IMR-90 (cell line): ENCODE results near the gene RLN3. TPM values are rescaled to one million over a fixed set of nuclear protein-coding genes. Genes with fewer than 3 reads are reported as not detected.

Experiments used
- ATAC-seq: fragments of 200-7000 bp; cut with Tn5 transposase; 2 replicates; pipeline ENCODE4 v1.9.1; 2020; ENCODE audit warnings: low read depth, mild to moderate bottlenecking, moderate library complexity
- BruUV-seq: library from RNA; stranded (reverse); fragments of 400-500 nt; replicated peaks from 2 replicates; lab custom pipeline; 2021; lab: Mats Ljungman, UMichigan
- CTCF ChIA-PET: fragments of 300-600 bp; formaldehyde crosslinking; extraction: SDS; loops from one replicate; lab custom pipeline; 2021; ENCODE audit warnings: antibody characterized with exemption; lab: Yijun Ruan, JAX
- POLR2A ChIA-PET: fragments of 300-600 bp; sonication (Branson Sonifier 250); formaldehyde crosslinking; loops from one replicate; lab custom pipeline; 2022; ENCODE audit warnings: antibody characterized with exemption; ENCODE audit not compliant: unreplicated experiment; lab: Charles Lee
- DNase-seq: peaks from one replicate; pipeline ENCODE4 v3.0.0; 2013
- H2AFZ ChIP-seq: replicated peaks from 2 replicates; pipeline ENCODE3; 2013; ENCODE audit warnings: low read length, mild to moderate bottlenecking; ENCODE audit not compliant: poor library complexity
- H2AK5ac ChIP-seq: 2 replicates; pipeline ENCODE4 v1.6.1; 2013; ENCODE audit warnings: low read depth, low read length, inconsistent platforms
- H2AK9ac ChIP-seq: replicated peaks from 2 replicates; pipeline ENCODE3; 2013; ENCODE audit warnings: mild to moderate bottlenecking, low read depth, low read length, moderate library complexity; ENCODE audit not compliant: poor library complexity
- H2BK120ac ChIP-seq: 2 replicates; pipeline ENCODE4 v1.6.1; 2013; ENCODE audit warnings: low read depth, low read length, inconsistent platforms
- H2BK15ac ChIP-seq: 3 replicates; pipeline ENCODE4 v1.6.1; 2013; ENCODE audit warnings: low read depth, low read length, inconsistent platforms
- H2BK20ac ChIP-seq: 2 replicates; pipeline ENCODE4 v1.6.1; 2013; ENCODE audit warnings: low read depth, mild to moderate bottlenecking, inconsistent platforms, low read length, moderate library complexity
- H2BK5ac ChIP-seq: 2 replicates; pipeline ENCODE4 v1.6.1; 2013; ENCODE audit warnings: mild to moderate bottlenecking, low read depth, low read length, inconsistent platforms; ENCODE audit not compliant: poor library complexity, severe bottlenecking
- H3K14ac ChIP-seq: replicated peaks from 2 replicates; pipeline ENCODE4 v1.6.1; 2013; ENCODE audit warnings: low read depth, low read length, inconsistent platforms
- H3K18ac ChIP-seq: 2 replicates; pipeline ENCODE4 v1.6.1; 2013; ENCODE audit warnings: low read depth, low read length, control low read depth
- H3K23ac ChIP-seq: 2 replicates; pipeline ENCODE4 v1.6.1; 2013; ENCODE audit warnings: low read depth, low read length, inconsistent platforms
- H3K27ac ChIP-seq: 2 replicates; pipeline ENCODE4 v1.5.1; 2013; ENCODE audit warnings: mild to moderate bottlenecking, control low read depth, low read length; ENCODE audit not compliant: insufficient read depth
- H3K27me3 ChIP-seq: 2 replicates; pipeline ENCODE4 v1.6.1; 2013; ENCODE audit warnings: low read length; ENCODE audit not compliant: control insufficient read depth, insufficient read depth
- H3K36me3 ChIP-seq: 2 replicates; pipeline ENCODE4 v1.6.1; 2013; ENCODE audit warnings: low read length, mixed read lengths; ENCODE audit not compliant: control insufficient read depth, insufficient read depth
- H3K4ac ChIP-seq: 2 replicates; pipeline ENCODE4 v1.6.1; 2013; ENCODE audit warnings: low read depth, low read length, inconsistent platforms
- H3K4me1 ChIP-seq: 2 replicates; pipeline ENCODE4 v1.6.1; 2013; ENCODE audit warnings: low read length, mixed read lengths; ENCODE audit not compliant: control insufficient read depth, insufficient read depth
- H3K4me2 ChIP-seq: 2 replicates; pipeline ENCODE4 v1.6.1; 2013; ENCODE audit warnings: low read depth, mild to moderate bottlenecking, control low read depth, low read length, moderate library complexity
- H3K4me3 ChIP-seq: 2 replicates; pipeline ENCODE4 v1.5.1; 2013; ENCODE audit warnings: low read depth, mild to moderate bottlenecking, control low read depth, low read length, moderate library complexity; ENCODE audit not compliant: insufficient read depth
- H3K56ac ChIP-seq: 2 replicates; pipeline ENCODE4 v1.6.1; 2013; ENCODE audit warnings: low read length, inconsistent platforms; ENCODE audit not compliant: insufficient read depth; ENCODE audit errors: extremely low read depth
- H3K79me1 ChIP-seq, 2 experiments: 2 replicates each; pipeline ENCODE4 v1.6.1; 2013; ENCODE audit warnings: low read length in 2 of 2, inconsistent platforms in 1 of 2, low read depth in 1 of 2
- H3K9ac ChIP-seq: 2 replicates; pipeline ENCODE4 v1.6.1; 2013; ENCODE audit warnings: low read depth, low read length, control low read depth
- H3K9me1 ChIP-seq: 2 replicates; pipeline ENCODE4 v1.6.1; 2013; ENCODE audit warnings: low read length, inconsistent platforms; ENCODE audit not compliant: insufficient read depth
- H3K9me3 ChIP-seq: 2 replicates; pipeline ENCODE4 v1.6.1; 2013; ENCODE audit warnings: low read length; ENCODE audit not compliant: control insufficient read depth, insufficient read depth
- H4K20me1 ChIP-seq: 2 replicates; pipeline ENCODE4 v1.6.1; 2013; ENCODE audit warnings: low read length, inconsistent platforms; ENCODE audit not compliant: insufficient read depth
- H4K5ac ChIP-seq: 2 replicates; pipeline ENCODE4 v1.6.1; 2013; ENCODE audit warnings: mild to moderate bottlenecking, low read depth, low read length, control low read depth
- H4K8ac ChIP-seq, 2 experiments: 2 replicates each; pipeline ENCODE4 v1.6.1; 2013; ENCODE audit warnings: low read depth in 2 of 2, low read length in 2 of 2, control low read depth in 1 of 2, inconsistent platforms in 1 of 2
- H4K91ac ChIP-seq: 2 replicates; pipeline ENCODE4 v1.6.1; 2013; ENCODE audit warnings: low read depth, low read length, inconsistent platforms; ENCODE audit not compliant: insufficient read depth
- RAD21 ChIP-seq: IDR thresholded peaks from 2 replicates; pipeline ENCODE4 v1.6.1; 2012; ENCODE audit warnings: low read length, improper control_type of control experiment
- WGBS, 2 experiments: methylation state at CpG; one replicate each; pipeline versions ENCODE4 v1.1.5 to v1.1.7; 2013; ENCODE audit warnings: missing lambda C conversion rate in 2 of 2; ENCODE audit not compliant: insufficient read length in 1 of 2; ENCODE audit errors: extremely low coverage in 2 of 2; 5-methylcytosine and 5-hydroxymethylcytosine counted together
- dilution Hi-C: fragments of 300-500 bp; cut with HindIII; formaldehyde crosslinking; loops from one replicate; pipeline ENCODE4 v1.14.3; 2018; ENCODE audit warnings: low sequenced_read_pairs; ENCODE audit not compliant: unreplicated experiment
- in situ Hi-C: fragments of 300-500 bp; cut with MboI; formaldehyde crosslinking; loops from 3 replicates; pipeline ENCODE4 v1.14.3; 2019; ENCODE audit warnings: low sequenced_read_pairs, inconsistent platforms, mixed read lengths
- intact Hi-C: fragments of 100-400 bp; cut with micrococcal nuclease; formaldehyde crosslinking; loops from 2 replicates; pipeline ENCODE4 v1.10.0; 2022
- polyA plus RNA-seq, 3 experiments: library from polyadenylated mRNA; depleted of rRNA; stranded (reverse); fragments of >200 nt; gene quantifications; 2 replicates each; pipeline ENCODE4 v1.2.3, GENCODE V29; 2012; ENCODE audit warnings: low replicate concordance in 1 of 3
- total RNA-seq: library from RNA; depleted of rRNA; stranded (reverse); fragments of >200 nt; gene quantifications from 2 replicates; pipeline ENCODE4 v1.2.3, GENCODE V29; 2012

Gene RLN3
- total and polyA plus RNA-seq, 2 of the 4 experiments (the other 2 are of a cell fraction), result not detected

GRCh38 chr19:13992025-13992424 lies 35.9 kb upstream of the RLN3 start:
- H2BK5ac ChIP-seq, result no peak overlapping the region
- no peak overlapping the region for H2BK20ac ChIP-seq
- H3K79me1 ChIP-seq, result peaks cover 5 to 20% of the 10 kb centered on the region in 2 experiments
- H3K4me3 ChIP-seq, result no peak overlapping the region
- no peak overlapping the region for H2AK5ac ChIP-seq
- no peak overlapping the region for H3K14ac ChIP-seq
- H4K8ac ChIP-seq, result no peak overlapping the region
- no peak for TF ChIP-seq RAD21
- H3K23ac ChIP-seq, result no peak overlapping the region
- H3K9me3 ChIP-seq, result no peaks in the 10 kb centered on the region
- no peak overlapping the region for H2BK120ac ChIP-seq
- H3K4me1 ChIP-seq, result peaks cover 2% of the 10 kb centered on the region; the same call in 1 of the 2 replicates
- peaks cover 5% of the 10 kb centered on the region; the same call in 1 of the 2 replicates for H4K20me1 ChIP-seq
- no peak overlapping the region for H3K18ac ChIP-seq
- dilution Hi-C loops, result no loop called here
- no peak overlapping the region for H2BK15ac ChIP-seq
- no peak overlapping the region for H4K5ac ChIP-seq
- intact Hi-C loops, result no loop called here
- H2AFZ ChIP-seq, result no peak overlapping the region
- in situ Hi-C loops, result no loop called here
- ChIA-PET POLR2A (no interaction called here), CTCF (no interaction called here)
- 100% methylated on average over 3 of the region's 7 CpGs; no CpG with 5 or more reads in 1 of the 2 experiments for WGBS, 2 experiments
- H3K56ac ChIP-seq, result no peak overlapping the region
- H2AK9ac ChIP-seq, result no peak overlapping the region
- H4K91ac ChIP-seq, result no peak overlapping the region
- peaks cover 15% of the 10 kb centered on the region for H3K9me1 ChIP-seq
- no peaks in the 10 kb centered on the region for H3K27me3 ChIP-seq
- peaks cover 19% of the 10 kb centered on the region for H3K36me3 ChIP-seq
- no TSS peak for BruUV-seq
- H3K9ac ChIP-seq, result no peak overlapping the region
- H3K4ac ChIP-seq, result no peak overlapping the region
- DNase-seq (no peak), ATAC-seq (no peak)
- H3K27ac ChIP-seq, result no peak overlapping the region
- no peak overlapping the region for H3K4me2 ChIP-seq
